ENCODE measurements around the gene CYP21A2.
"Not testable (repeated sequence)": the region's sequence is repeated elsewhere in the genome, so short reads cannot be mapped to it uniquely, and the experiment has no call there.

The CYP21A2 gene

GRCh38 chr6:32067521-32067920 is 29.3 kb downstream of the CYP21A2 start:
- not testable (repeated sequence) for H3K4me3 ChIP-seq (ENCODE audit: low read length); H3K27me3 ChIP-seq (ENCODE audit: control insufficient read depth, insufficient read depth, low read length); H3K9me3 ChIP-seq (ENCODE audit: control insufficient read depth, low read length); H3K9ac ChIP-seq (ENCODE audit: low read length); H3K36me3 ChIP-seq (ENCODE audit: control insufficient read depth, insufficient read depth, low read length); H3K4me1 ChIP-seq (ENCODE audit: control insufficient read depth, insufficient read depth, low read length)

GRCh38 chr6:32068315-32068714 is 30.1 kb downstream of the CYP21A2 start:
- not testable (repeated sequence) for H3K4me1 ChIP-seq (ENCODE audit: control insufficient read depth, insufficient read depth, low read length); H3K4me3 ChIP-seq (ENCODE audit: low read length); H3K9ac ChIP-seq (ENCODE audit: low read length); H3K9me3 ChIP-seq (ENCODE audit: control insufficient read depth, low read length); H3K36me3 ChIP-seq (ENCODE audit: control insufficient read depth, insufficient read depth, low read length); H3K27me3 ChIP-seq (ENCODE audit: control insufficient read depth, insufficient read depth, low read length)

GRCh38 chr6:32068867-32069266 is 30.7 kb downstream of the CYP21A2 start:
- no peak overlapping the region for H3K9ac ChIP-seq (ENCODE audit: low read length)
- H3K4me3 ChIP-seq (ENCODE audit: low read length) = no peak overlapping the region
- no peaks in the 10 kb centered on the region for H3K9me3 ChIP-seq (ENCODE audit: control insufficient read depth, low read length)
- H3K4me1 ChIP-seq (ENCODE audit: control insufficient read depth, insufficient read depth, low read length) = no peaks in the 10 kb centered on the region
- no peaks in the 10 kb centered on the region for H3K27me3 ChIP-seq (ENCODE audit: control insufficient read depth, insufficient read depth, low read length)
- H3K36me3 ChIP-seq (ENCODE audit: control insufficient read depth, insufficient read depth, low read length) = no peaks in the 10 kb centered on the region

GRCh38 chr6:32069460-32069859 is 31.2 kb downstream of the CYP21A2 start:
- no peaks in the 10 kb centered on the region for H3K36me3 ChIP-seq (ENCODE audit: control insufficient read depth, insufficient read depth, low read length)
- no peaks in the 10 kb centered on the region for H3K27me3 ChIP-seq (ENCODE audit: control insufficient read depth, insufficient read depth, low read length)
- no peak overlapping the region for H3K9ac ChIP-seq (ENCODE audit: low read length)
- no peaks in the 10 kb centered on the region for H3K9me3 ChIP-seq (ENCODE audit: control insufficient read depth, low read length)
- no peak overlapping the region for H3K4me3 ChIP-seq (ENCODE audit: low read length)
- no peaks in the 10 kb centered on the region for H3K4me1 ChIP-seq (ENCODE audit: control insufficient read depth, insufficient read depth, low read length)

- H3K4me3 ChIP-seq (ENCODE audit: low read length) = no peak overlapping the region
- no peaks in the 10 kb centered on the region for H3K36me3 ChIP-seq (ENCODE audit: control insufficient read depth, insufficient read depth, low read length)
- no peaks in the 10 kb centered on the region for H3K27me3 ChIP-seq (ENCODE audit: control insufficient read depth, insufficient read depth, low read length)
- H3K9ac ChIP-seq (ENCODE audit: low read length) = no peak overlapping the region
- H3K4me1 ChIP-seq (ENCODE audit: control insufficient read depth, insufficient read depth, low read length) = no peaks in the 10 kb centered on the region
- no peaks in the 10 kb centered on the region for H3K9me3 ChIP-seq (ENCODE audit: control insufficient read depth, low read length)
Measured at GRCh38 chr6:32069878-32070515, 31.8 kb downstream of the CYP21A2 start.

- Histone ChIP-seq H3K4me1 (ENCODE audit: control insufficient read depth, insufficient read depth, low read length) (no peaks in the 10 kb centered on the region), H3K9me3 (ENCODE audit: control insufficient read depth, low read length) (no peaks in the 10 kb centered on the region), H3K4me3 (ENCODE audit: low read length) (no peak overlapping the region), H3K9ac (ENCODE audit: low read length) (no peak overlapping the region), H3K27me3 (ENCODE audit: control insufficient read depth, insufficient read depth, low read length) (no peaks in the 10 kb centered on the region), H3K36me3 (ENCODE audit: control insufficient read depth, insufficient read depth, low read length) (no peaks in the 10 kb centered on the region)
Measured at GRCh38 chr6:32070814-32071543, 32.8 kb downstream of the CYP21A2 start.

GRCh38 chr6:32073101-32073500 is 34.9 kb downstream of the CYP21A2 start:
- no peak overlapping the region for H3K9ac ChIP-seq (ENCODE audit: low read length)
- no peaks in the 10 kb centered on the region for H3K9me3 ChIP-seq (ENCODE audit: control insufficient read depth, low read length)
- H3K36me3 ChIP-seq (ENCODE audit: control insufficient read depth, insufficient read depth, low read length) = no peaks in the 10 kb centered on the region
- no peaks in the 10 kb centered on the region for H3K27me3 ChIP-seq (ENCODE audit: control insufficient read depth, insufficient read depth, low read length)
- no peak overlapping the region for H3K4me3 ChIP-seq (ENCODE audit: low read length)
- H3K4me1 ChIP-seq (ENCODE audit: control insufficient read depth, insufficient read depth, low read length) = no peaks in the 10 kb centered on the region

- Histone ChIP-seq H3K4me1 (ENCODE audit: control insufficient read depth, insufficient read depth, low read length) (no peaks in the 10 kb centered on the region), H3K4me3 (ENCODE audit: low read length) (no peak overlapping the region), H3K27me3 (ENCODE audit: control insufficient read depth, insufficient read depth, low read length) (no peaks in the 10 kb centered on the region), H3K36me3 (ENCODE audit: control insufficient read depth, insufficient read depth, low read length) (no peaks in the 10 kb centered on the region), H3K9me3 (ENCODE audit: control insufficient read depth, low read length) (no peaks in the 10 kb centered on the region), H3K9ac (ENCODE audit: low read length) (no peak overlapping the region)
Measured at GRCh38 chr6:32073613-32074012, 35.4 kb downstream of the CYP21A2 start.

GRCh38 chr6:32074996-32075532 is 36.8 kb downstream of the CYP21A2 start:
- no peaks in the 10 kb centered on the region for H3K9me3 ChIP-seq (ENCODE audit: control insufficient read depth, low read length)
- no peak overlapping the region for H3K9ac ChIP-seq (ENCODE audit: low read length)
- no peaks in the 10 kb centered on the region for H3K27me3 ChIP-seq (ENCODE audit: control insufficient read depth, insufficient read depth, low read length)
- H3K4me1 ChIP-seq (ENCODE audit: control insufficient read depth, insufficient read depth, low read length) = no peaks in the 10 kb centered on the region
- H3K4me3 ChIP-seq (ENCODE audit: low read length) = no peak overlapping the region
- H3K36me3 ChIP-seq (ENCODE audit: control insufficient read depth, insufficient read depth, low read length) = no peaks in the 10 kb centered on the region

- Histone ChIP-seq H3K9me3 (ENCODE audit: control insufficient read depth, low read length) (no peaks in the 10 kb centered on the region), H3K9ac (ENCODE audit: low read length) (no peak overlapping the region), H3K4me1 (ENCODE audit: control insufficient read depth, insufficient read depth, low read length) (no peaks in the 10 kb centered on the region), H3K4me3 (ENCODE audit: low read length) (no peak overlapping the region), H3K36me3 (ENCODE audit: control insufficient read depth, insufficient read depth, low read length) (no peaks in the 10 kb centered on the region), H3K27me3 (ENCODE audit: control insufficient read depth, insufficient read depth, low read length) (no peaks in the 10 kb centered on the region)
Measured at GRCh38 chr6:32075781-32076180, 37.6 kb downstream of the CYP21A2 start.

- H3K36me3 ChIP-seq (ENCODE audit: control insufficient read depth, insufficient read depth, low read length) = no peaks in the 10 kb centered on the region
- no peak overlapping the region for H3K4me3 ChIP-seq (ENCODE audit: low read length)
- H3K4me1 ChIP-seq (ENCODE audit: control insufficient read depth, insufficient read depth, low read length) = peaks cover 1% of the 10 kb centered on the region
- peaks cover 4% of the 10 kb centered on the region for H3K27me3 ChIP-seq (ENCODE audit: control insufficient read depth, insufficient read depth, low read length)
- H3K9ac ChIP-seq (ENCODE audit: low read length) = no peak overlapping the region
- H3K9me3 ChIP-seq (ENCODE audit: control insufficient read depth, low read length) = no peaks in the 10 kb centered on the region
Measured at GRCh38 chr6:32076321-32076809, 38.1 kb downstream of the CYP21A2 start.

GRCh38 chr6:32079566-32080290 is 41.5 kb downstream of the CYP21A2 start:
- no peak overlapping the region for H3K4me3 ChIP-seq (ENCODE audit: low read length)
- H3K9ac ChIP-seq (ENCODE audit: low read length) = no peak overlapping the region
- H3K9me3 ChIP-seq (ENCODE audit: control insufficient read depth, low read length) = no peaks in the 10 kb centered on the region
- peaks cover 10% of the 10 kb centered on the region for H3K4me1 ChIP-seq (ENCODE audit: control insufficient read depth, insufficient read depth, low read length)
- H3K36me3 ChIP-seq (ENCODE audit: control insufficient read depth, insufficient read depth, low read length) = no peaks in the 10 kb centered on the region
- H3K27me3 ChIP-seq (ENCODE audit: control insufficient read depth, insufficient read depth, low read length) = peaks cover 4% of the 10 kb centered on the region

Measured in mucosa of stomach (tissue), 1 donor.